Cerebellar cortex (tissue), 1 donor: ENCODE measurements around the gene HSD11B2.

Experiments used
- DNase-seq: peaks from one replicate; pipeline ENCODE4 v3.0.0-alpha.2; 2015; ENCODE audit warnings: low spot score

HSD11B2 gene

GRCh38 chr16:67430977-67431774 lies at the start of gene HSD11B2:
TSS of gene HSD11B2 (plus strand) at chr16:67431121. CDS start at chr16:67431249, 128 bp downstream.
- no peak for DNase-seq

- DNase-seq: no peak
Measured at GRCh38 chr16:67383284-67383683, 47.6 kb upstream of the HSD11B2 start.

GRCh38 chr16:67384778-67385510 lies 46.0 kb upstream of the HSD11B2 start:
- no peak for DNase-seq

- DNase-seq: no peak
Measured at GRCh38 chr16:67386861-67387455, 44.0 kb upstream of the HSD11B2 start.

GRCh38 chr16:67387479-67388079 lies 43.3 kb upstream of the HSD11B2 start:
- no peak for DNase-seq

GRCh38 chr16:67388191-67388590 lies 42.7 kb upstream of the HSD11B2 start:
- no peak for DNase-seq

GRCh38 chr16:67388591-67388990 lies 42.3 kb upstream of the HSD11B2 start:
- DNase-seq: no peak

- DNase-seq: no peak
Measured at GRCh38 chr16:67389911-67390815, 40.8 kb upstream of the HSD11B2 start.

- DNase-seq: no peak
Measured at GRCh38 chr16:67390816-67391423, 40.0 kb upstream of the HSD11B2 start.

GRCh38 chr16:67391424-67392300 lies 39.3 kb upstream of the HSD11B2 start:
- peak; percentile 49 for DNase-seq

GRCh38 chr16:67392301-67393059 lies 38.4 kb upstream of the HSD11B2 start:
- DNase-seq: no peak

- no peak for DNase-seq
Measured at GRCh38 chr16:67393111-67393787, 37.7 kb upstream of the HSD11B2 start, which contains the start of gene TPPP3. TSS of gene TPPP3 (minus strand) at chr16:67393498. CDS start at chr16:67391111, 2,387 bp downstream.

- no peak for DNase-seq
Measured at GRCh38 chr16:67393788-67394154, 37.1 kb upstream of the HSD11B2 start.

GRCh38 chr16:67394155-67395104 lies 36.5 kb upstream of the HSD11B2 start:
- no peak for DNase-seq

- DNase-seq: no peak
Measured at GRCh38 chr16:67395105-67395457, 35.8 kb upstream of the HSD11B2 start.

- DNase-seq: no peak
Measured at GRCh38 chr16:67395458-67396158, 35.3 kb upstream of the HSD11B2 start.
